ENCODE data around the gene DPP6. TPM values are rescaled to one million over a fixed set of nuclear protein-coding genes. Genes with fewer than 3 reads are reported as not detected.
A peak's percentile ranks its signal among the peaks of the same experiment; 100 is the strongest.

DPP6 gene
- total and polyA plus RNA-seq, 2 of the 8 experiments (the other 6 are each of a cell fraction or from before 2014, with no cell fraction given) = 4.7 to 6.8 TPM

DNA sequence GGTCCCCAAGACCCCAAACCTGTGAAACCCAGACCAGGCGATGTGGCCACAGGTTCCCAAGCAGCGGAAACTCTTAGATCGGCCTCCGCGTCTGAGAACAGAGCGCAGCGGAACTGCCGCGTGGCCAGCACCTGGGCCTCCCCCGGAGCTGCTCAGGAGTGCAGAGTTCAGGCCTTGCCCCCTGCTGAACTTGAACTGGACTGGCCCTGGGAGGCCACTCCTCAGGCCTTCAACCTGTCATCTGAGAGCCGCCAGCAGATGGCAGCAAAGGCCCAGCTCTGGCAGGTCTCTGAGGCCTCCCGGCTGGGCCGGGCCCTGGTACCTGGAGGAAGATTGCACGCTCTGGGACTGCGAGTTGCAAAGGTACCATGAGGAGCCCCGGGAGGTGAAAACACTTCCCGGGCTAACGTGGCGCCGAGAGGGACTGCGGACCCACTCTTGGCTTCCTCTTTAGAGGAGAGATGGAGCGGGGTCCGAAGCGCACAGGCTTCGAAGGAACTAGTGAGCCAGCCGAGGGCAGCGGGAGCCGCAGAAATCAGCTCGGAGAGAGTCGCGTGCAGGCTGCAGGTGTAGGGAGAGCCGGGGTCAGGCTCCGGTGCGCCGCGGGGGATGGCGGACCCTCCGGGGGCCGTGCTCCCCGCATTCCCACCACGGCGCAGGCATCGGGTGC, 861.6 kb downstream of the DPP6 start (continued):
- TF ChIP-seq TEAD4 (IDR thresholded peaks at IDR 0.05; ENCODE audit: low read depth, low read length) = no peak
- TF ChIP-seq, protein P1, sequence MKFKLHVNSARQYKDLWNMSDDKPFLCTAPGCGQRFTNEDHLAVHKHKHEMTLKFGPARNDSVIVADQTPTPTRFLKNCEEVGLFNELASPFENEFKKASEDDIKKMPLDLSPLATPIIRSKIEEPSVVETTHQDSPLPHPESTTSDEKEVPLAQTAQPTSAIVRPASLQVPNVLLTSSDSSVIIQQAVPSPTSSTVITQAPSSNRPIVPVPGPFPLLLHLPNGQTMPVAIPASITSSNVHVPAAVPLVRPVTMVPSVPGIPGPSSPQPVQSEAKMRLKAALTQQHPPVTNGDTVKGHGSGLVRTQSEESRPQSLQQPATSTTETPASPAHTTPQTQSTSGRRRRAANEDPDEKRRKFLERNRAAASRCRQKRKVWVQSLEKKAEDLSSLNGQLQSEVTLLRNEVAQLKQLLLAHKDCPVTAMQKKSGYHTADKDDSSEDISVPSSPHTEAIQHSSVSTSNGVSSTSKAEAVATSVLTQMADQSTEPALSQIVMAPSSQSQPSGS (IDR thresholded peaks at IDR 0.05; ENCODE audit: low read length) = no peak
- TF ChIP-seq HDAC2 (IDR thresholded peaks at IDR 0.05; ENCODE audit: borderline replicate concordance in 1 of 2, low read depth in 2 of 2, low read length in 2 of 2) = no peak
- TF ChIP-seq HDAC6 (IDR thresholded peaks at IDR 0.05; ENCODE audit: low read depth, low read length) = no peak
- no peak for TF ChIP-seq SP4 (IDR thresholded peaks at IDR 0.05; ENCODE audit: low read length)
- no peak for TF ChIP-seq PHF8 (conservative IDR thresholded peaks at IDR 0.05; ENCODE audit: low read depth, low read length)
- TF ChIP-seq POLR2AphosphoS5 (IDR thresholded peaks at IDR 0.05; ENCODE audit: low read depth, low read length) = no peak
- TF ChIP-seq CBX5 (IDR thresholded peaks at IDR 0.05; ENCODE audit: low read depth, low read length) = no peak
- TF ChIP-seq KDM4A (IDR thresholded peaks at IDR 0.05; ENCODE audit: low read depth, low read length, severe bottlenecking) = peak; percentile 51
- no peak for TF ChIP-seq EGR1 (IDR thresholded peaks at IDR 0.05; ENCODE audit: borderline replicate concordance, low read depth, low read length)
- no peak for TF ChIP-seq BACH1 (IDR thresholded peaks at IDR 0.05; ENCODE audit: low read length)
- no peak for TF ChIP-seq SIRT6 (IDR thresholded peaks at IDR 0.05; ENCODE audit: low read length)
- TF ChIP-seq, protein P2, sequence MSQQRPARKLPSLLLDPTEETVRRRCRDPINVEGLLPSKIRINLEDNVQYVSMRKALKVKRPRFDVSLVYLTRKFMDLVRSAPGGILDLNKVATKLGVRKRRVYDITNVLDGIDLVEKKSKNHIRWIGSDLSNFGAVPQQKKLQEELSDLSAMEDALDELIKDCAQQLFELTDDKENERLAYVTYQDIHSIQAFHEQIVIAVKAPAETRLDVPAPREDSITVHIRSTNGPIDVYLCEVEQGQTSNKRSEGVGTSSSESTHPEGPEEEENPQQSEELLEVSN (IDR thresholded peaks at IDR 0.05) = peak; percentile 66
- TF ChIP-seq JUN (IDR thresholded peaks at IDR 0.05; ENCODE audit: low read depth, low read length) = no peak
- no peak for TF ChIP-seq YY1 (IDR thresholded peaks at IDR 0.05; ENCODE audit: low read depth, low read length)
- TF ChIP-seq SIN3A (conservative IDR thresholded peaks at IDR 0.05 in 1 of 2, IDR thresholded peaks at IDR 0.05 in 1 of 2; ENCODE audit: low read depth in 1 of 2, low read length in 2 of 2) = no peak
- TF ChIP-seq SUZ12 (IDR thresholded peaks at IDR 0.05; ENCODE audit: low read length) = no peak
- TF ChIP-seq MAFK (IDR thresholded peaks at IDR 0.05; ENCODE audit: low read depth, low read length) = no peak
- no peak for TF ChIP-seq BRCA1 (IDR thresholded peaks at IDR 0.05; ENCODE audit: low read depth, low read length)
- TF ChIP-seq POU5F1 (IDR thresholded peaks at IDR 0.05; ENCODE audit: low read depth, low read length) = no peak
- TF ChIP-seq SAP30 (IDR thresholded peaks at IDR 0.05; ENCODE audit: insufficient read depth, insufficient replicate concordance, low read length) = no peak
- no peak for TF ChIP-seq JUND (IDR thresholded peaks at IDR 0.05; ENCODE audit: low read length)
- TF ChIP-seq CBX8 (IDR thresholded peaks at IDR 0.05; ENCODE audit: borderline replicate concordance, low read depth, low read length) = no peak
